Colonic mucosa (tissue), 4 donors: ENCODE measurements around the gene CD19. TPM values are rescaled to one million over a fixed set of nuclear protein-coding genes. Genes with fewer than 3 reads are reported as not detected.

Experiments used
- DNase-seq: peaks from one replicate; pipeline ENCODE4 v3.0.0-alpha.2; 2020
- H3K27ac ChIP-seq: fragments of 200-600 bp; one replicate; pipeline ENCODE4 v1.8.0; 2021
- H3K27me3 ChIP-seq: fragments of 200-600 bp; one replicate; pipeline ENCODE4 v1.8.0; 2021
- H3K36me3 ChIP-seq: fragments of 200-600 bp; one replicate; pipeline ENCODE4 v1.8.0; 2021
- H3K4me1 ChIP-seq: fragments of 200-600 bp; one replicate; pipeline ENCODE4 v1.8.0; 2021; ENCODE audit warnings: mild to moderate bottlenecking
- H3K4me3 ChIP-seq: fragments of 200-600 bp; one replicate; pipeline ENCODE4 v1.8.0; 2021
- H3K9ac ChIP-seq, 2 donors: one replicate each; pipeline ENCODE4 v1.7.0; 2013; ENCODE audit warnings: control low read depth in 2 of 2, low read depth in 2 of 2, low read length in 2 of 2
- H3K9me3 ChIP-seq: fragments of 200-600 bp; one replicate; pipeline ENCODE4 v1.8.0; 2021
- intact Hi-C: fragments of 100-400 bp; cut with DNase I; formaldehyde crosslinking; loops from one replicate; pipeline ENCODE4 v1.14.1; 2022
- total RNA-seq, 2 donors: library from RNA; stranded (reverse); fragmentation: NEBNext Ultra II Directional in 1 of 2; extraction: Animal tissue kit (Norgen Biotek cat#: 25700) in 1 of 2; gene quantifications; one replicate each; pipeline ENCODE4 v1.2.1, GENCODE V29; 2021
- TF ChIP-seq, protein P1 (sequence below): fragments of 200-600 bp; IDR thresholded peaks from one replicate; pipeline ENCODE4 v1.8.0; 2022; ENCODE audit warnings: antibody characterized with exemption, mild to moderate bottlenecking
- donor health status: healthy.
- donor health status: DM: no; HTN: no; CAD: no.
- donor health status: DM: no; HTN: no; CAD: no.

The CD19 gene
- total RNA-seq, 2 donors from 2014 or later = 0.40 to 0.74 TPM

DNA sequence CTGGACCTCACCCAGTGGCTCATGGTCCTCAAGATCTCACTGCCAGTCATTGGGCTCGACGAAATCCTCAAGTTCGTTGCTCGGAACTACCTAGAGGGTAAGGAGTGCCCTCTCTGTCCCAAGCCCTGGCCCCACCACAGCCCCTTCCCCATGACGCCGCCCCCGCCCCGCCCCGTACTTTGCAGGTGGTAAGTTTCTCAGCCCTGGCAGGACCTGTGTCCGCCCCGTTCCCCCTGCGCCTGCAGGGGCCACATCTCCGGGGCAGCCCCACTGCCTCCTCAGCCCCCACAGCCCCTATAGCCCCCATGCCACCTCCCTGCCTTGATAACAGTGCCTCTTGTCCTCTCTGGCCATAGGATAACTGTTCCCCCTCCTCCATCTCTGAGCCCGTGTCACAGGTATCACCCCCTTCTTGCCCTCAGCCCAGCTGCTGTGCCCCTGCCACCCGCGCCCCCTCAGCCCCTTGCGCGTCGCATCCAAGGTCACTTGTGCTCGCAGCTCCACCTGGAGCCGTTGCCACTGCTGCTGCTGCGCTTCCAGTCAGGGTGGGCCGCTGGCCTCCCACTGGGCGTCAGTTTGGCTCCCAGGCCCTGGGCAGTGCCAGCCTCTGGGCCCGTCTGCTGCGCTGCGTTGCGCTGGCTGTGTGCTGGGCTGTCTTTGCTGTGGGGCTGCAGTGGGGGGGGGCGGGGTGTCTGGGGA, 28.3 kb upstream of the CD19 start:
- Histone ChIP-seq H3K9ac (no peak overlapping the region), H3K27me3 (no peaks in the 10 kb centered on the region), H3K9me3 (no peaks in the 10 kb centered on the region), H3K4me3 (no peak overlapping the region), H3K4me1 (no peaks in the 10 kb centered on the region), H3K27ac (no peak overlapping the region), H3K36me3 (no peaks in the 10 kb centered on the region)
- no peak for DNase-seq
- intact Hi-C loops = no loop called here
- TF ChIP-seq, protein P1, sequence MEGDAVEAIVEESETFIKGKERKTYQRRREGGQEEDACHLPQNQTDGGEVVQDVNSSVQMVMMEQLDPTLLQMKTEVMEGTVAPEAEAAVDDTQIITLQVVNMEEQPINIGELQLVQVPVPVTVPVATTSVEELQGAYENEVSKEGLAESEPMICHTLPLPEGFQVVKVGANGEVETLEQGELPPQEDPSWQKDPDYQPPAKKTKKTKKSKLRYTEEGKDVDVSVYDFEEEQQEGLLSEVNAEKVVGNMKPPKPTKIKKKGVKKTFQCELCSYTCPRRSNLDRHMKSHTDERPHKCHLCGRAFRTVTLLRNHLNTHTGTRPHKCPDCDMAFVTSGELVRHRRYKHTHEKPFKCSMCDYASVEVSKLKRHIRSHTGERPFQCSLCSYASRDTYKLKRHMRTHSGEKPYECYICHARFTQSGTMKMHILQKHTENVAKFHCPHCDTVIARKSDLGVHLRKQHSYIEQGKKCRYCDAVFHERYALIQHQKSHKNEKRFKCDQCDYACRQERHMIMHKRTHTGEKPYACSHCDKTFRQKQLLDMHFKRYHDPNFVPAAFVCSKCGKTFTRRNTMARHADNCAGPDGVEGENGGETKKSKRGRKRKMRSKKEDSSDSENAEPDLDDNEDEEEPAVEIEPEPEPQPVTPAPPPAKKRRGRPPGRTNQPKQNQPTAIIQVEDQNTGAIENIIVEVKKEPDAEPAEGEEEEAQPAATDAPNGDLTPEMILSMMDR = no peak

DNA sequence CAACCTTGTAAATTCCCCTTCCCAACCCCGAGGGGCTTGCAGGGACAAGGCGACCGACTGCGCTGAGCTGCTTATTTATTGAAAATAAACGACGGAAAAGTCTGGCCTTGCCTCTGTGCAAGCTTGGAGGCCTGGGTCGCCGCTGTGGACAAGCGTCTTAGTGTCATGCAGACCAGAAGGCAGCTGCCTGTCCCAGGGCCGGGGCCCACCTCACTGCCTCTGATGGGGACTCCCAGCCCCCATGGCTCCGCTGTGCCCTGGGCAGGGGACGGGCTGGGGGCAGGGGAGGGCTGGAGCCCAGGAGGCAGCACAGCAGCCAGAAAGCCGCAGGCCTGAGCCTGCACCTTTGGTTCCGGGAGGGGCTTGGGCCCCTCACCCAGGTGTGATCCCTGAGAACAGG, 27.4 kb upstream of the CD19 start:
- TF ChIP-seq, protein P1 = no peak
- Histone ChIP-seq H3K4me3 (no peak overlapping the region), H3K27ac (no peak overlapping the region), H3K36me3 (no peaks in the 10 kb centered on the region), H3K4me1 (no peaks in the 10 kb centered on the region), H3K9ac (no peak overlapping the region), H3K27me3 (no peaks in the 10 kb centered on the region), H3K9me3 (no peaks in the 10 kb centered on the region)
- no peak for DNase-seq
- intact Hi-C loops = no loop called here

DNA sequence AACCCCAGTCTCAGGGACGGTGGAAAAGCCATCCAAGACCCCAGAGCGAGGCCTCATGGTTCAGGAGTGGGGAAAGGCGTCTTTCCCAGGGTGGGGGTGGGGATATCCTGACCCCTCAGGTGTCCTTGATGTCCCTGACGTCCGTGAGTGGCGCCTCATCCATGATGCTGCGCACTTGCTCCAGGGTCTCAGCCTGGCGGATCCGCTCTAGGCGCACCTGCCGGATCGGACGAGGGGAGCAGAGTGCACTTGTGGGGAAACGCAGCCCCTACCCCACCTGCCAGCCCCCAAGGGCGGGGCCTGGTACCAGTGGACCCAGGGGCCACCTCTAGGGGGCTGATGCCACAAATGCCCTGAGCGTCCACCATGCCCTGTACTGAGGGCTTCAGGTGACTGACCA, 26.9 kb upstream of the CD19 start:
- Histone ChIP-seq H3K4me1 (no peaks in the 10 kb centered on the region), H3K4me3 (no peak overlapping the region), H3K27me3 (no peaks in the 10 kb centered on the region), H3K9ac (no peak overlapping the region), H3K27ac (no peak overlapping the region), H3K9me3 (no peaks in the 10 kb centered on the region), H3K36me3 (no peaks in the 10 kb centered on the region)
- TF ChIP-seq, protein P1 = no peak
- no peak for DNase-seq
- intact Hi-C loops = no loop called here

DNA sequence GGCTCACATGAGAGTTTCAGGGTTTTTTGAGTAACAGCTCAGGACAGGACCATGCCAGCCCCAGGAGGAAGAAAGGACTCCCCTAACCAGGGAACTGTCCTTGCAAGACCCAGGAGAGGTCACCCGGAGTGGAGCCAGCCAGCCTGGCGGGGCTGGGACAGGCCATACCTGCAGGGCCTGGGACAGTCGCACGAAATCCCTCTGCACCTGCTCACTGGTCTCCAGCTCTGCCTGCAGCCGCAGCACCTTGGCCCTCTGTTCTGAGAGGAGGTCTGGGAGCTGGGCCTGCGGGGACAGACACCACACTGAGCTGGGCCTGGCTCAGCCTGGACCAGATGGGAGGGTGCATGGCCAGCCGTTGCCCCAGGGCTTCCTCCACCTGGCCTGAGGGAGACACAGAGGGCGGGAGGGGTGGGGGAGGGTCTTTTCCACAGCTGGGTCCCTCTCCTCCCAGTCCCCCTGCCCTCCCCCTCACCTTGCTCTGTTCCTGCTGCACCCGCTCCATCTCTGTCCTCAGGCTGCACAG, 26.5 kb upstream of the CD19 start:
- Histone ChIP-seq H3K27ac (no peak overlapping the region), H3K9me3 (no peaks in the 10 kb centered on the region), H3K36me3 (no peaks in the 10 kb centered on the region), H3K4me3 (no peak overlapping the region), H3K9ac (no peak overlapping the region), H3K4me1 (no peaks in the 10 kb centered on the region), H3K27me3 (no peaks in the 10 kb centered on the region)
- intact Hi-C loops = no loop called here
- TF ChIP-seq, protein P1 = no peak
- no peak for DNase-seq

DNA sequence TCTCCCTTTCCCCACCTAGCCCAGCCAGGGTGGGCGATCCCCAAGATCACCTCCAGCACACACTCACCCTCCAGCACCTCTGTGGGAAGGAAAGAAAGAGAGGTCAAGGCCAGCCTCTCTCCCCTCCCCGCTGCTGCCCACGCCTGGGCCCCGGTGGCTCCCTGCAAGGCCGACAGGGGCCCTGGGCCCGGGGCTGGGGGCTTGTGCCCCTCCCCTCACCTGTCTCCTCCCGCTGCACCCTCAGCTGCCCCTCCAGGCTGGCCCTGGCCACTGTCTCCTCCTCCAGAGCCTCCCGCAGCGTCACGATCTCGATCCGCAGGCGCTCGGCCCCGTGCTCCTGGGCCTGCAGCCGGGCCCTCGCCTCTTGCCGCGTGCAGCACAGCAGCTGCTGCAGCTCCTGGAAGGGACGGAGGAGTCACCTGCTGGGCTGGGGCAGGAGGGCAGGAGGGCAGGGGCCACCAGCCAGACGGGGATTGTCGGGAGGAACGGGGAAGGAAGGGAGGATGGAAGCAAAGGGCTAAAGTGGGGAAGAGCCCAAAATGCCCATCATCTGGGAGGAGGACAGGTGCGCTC, 25.9 kb upstream of the CD19 start:
- DNase-seq = no peak
- H3K27me3 ChIP-seq = no peaks in the 10 kb centered on the region
- intact Hi-C loops = no loop called here
- no peaks in the 10 kb centered on the region for H3K4me1 ChIP-seq
- no peaks in the 10 kb centered on the region for H3K36me3 ChIP-seq
- no peaks in the 10 kb centered on the region for H3K9me3 ChIP-seq
- H3K9ac ChIP-seq = no peak overlapping the region
- H3K4me3 ChIP-seq = no peak overlapping the region
- TF ChIP-seq, protein P1 = no peak
- H3K27ac ChIP-seq = no peak overlapping the region
